NT2/D1 (cell line): ENCODE data around the gene TLK1.

Experiments used
- DNase-seq: peaks from one replicate; pipeline ENCODE4 v3.0.0-alpha.2; 2011; ENCODE audit warnings: low read depth, low spot score
- H3K27me3 ChIP-seq: 2 replicates; pipeline ENCODE4 v1.6.0; 2011; ENCODE audit warnings: mild to moderate bottlenecking; ENCODE audit not compliant: insufficient read length, insufficient read depth
- H3K36me3 ChIP-seq: 2 replicates; pipeline ENCODE4 v1.6.1; 2011; ENCODE audit warnings: mild to moderate bottlenecking, low read length, mixed read lengths; ENCODE audit not compliant: insufficient read depth, insufficient read length
- H3K4me1 ChIP-seq: 2 replicates; pipeline ENCODE4 v1.5.1; 2011; ENCODE audit not compliant: insufficient read depth, insufficient read length
- H3K4me3 ChIP-seq: 2 replicates; pipeline ENCODE4 v1.5.1; 2011; ENCODE audit warnings: low read depth; ENCODE audit not compliant: insufficient read length
- H3K9ac ChIP-seq: 2 replicates; pipeline ENCODE4 v1.6.0; 2011; ENCODE audit warnings: low read depth; ENCODE audit not compliant: insufficient read length
- H3K9me3 ChIP-seq: 2 replicates; pipeline ENCODE4 v1.5.1; 2011; ENCODE audit warnings: mild to moderate bottlenecking, low read length; ENCODE audit not compliant: insufficient read depth
- SUZ12 ChIP-seq: IDR thresholded peaks from 2 replicates; pipeline ENCODE4 v1.6.1; 2011; ENCODE audit not compliant: insufficient read length, insufficient read depth; ENCODE audit errors: extremely low read depth
- YY1 ChIP-seq: IDR thresholded peaks from 2 replicates; pipeline ENCODE4 v1.6.1; 2011; ENCODE audit not compliant: insufficient read length, insufficient read depth
- ZNF274 ChIP-seq: IDR thresholded peaks from 2 replicates; pipeline ENCODE4 v1.6.1; 2011; ENCODE audit warnings: mild to moderate bottlenecking, low read depth, low read length

The TLK1 gene

DNA sequence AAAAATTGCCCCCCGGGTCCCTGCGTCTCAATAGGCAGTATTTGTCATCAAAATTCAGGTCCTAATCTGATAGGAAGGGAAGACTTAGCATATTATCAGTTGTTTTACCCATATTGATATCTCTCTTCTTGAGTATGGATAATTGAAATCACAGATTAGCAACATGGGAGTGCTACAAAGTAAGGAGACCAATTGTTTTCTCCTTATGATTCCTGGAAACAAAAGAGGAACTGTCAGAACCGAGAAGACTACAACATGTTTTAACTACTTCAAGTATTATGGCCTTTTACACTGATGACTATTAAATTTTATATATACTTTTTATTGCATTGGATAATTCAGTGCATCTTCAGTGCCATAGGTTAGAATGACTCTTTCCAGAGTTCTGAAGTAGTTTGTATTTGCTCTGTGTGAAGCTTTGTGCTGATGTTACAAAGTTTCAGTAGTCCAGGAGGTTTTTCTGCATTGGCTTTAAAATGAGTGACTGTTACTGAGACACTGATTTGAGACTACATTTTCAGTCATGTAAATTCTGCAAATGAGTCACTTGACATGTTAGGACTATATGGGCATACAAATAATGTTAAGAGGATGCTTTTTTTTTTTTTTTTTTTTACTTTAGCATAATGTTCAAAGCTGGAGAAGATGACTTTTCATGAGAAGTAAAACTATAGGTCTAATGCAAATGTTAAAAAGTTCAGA, 19.7 kb upstream of the TLK1 start:
- no peak for TF ChIP-seq ZNF274
- TF ChIP-seq YY1: no peak
- TF ChIP-seq SUZ12: no peak
- H3K4me1 ChIP-seq: no peaks in the 10 kb centered on the region
- no peaks in the 10 kb centered on the region for H3K36me3 ChIP-seq
- no peak for DNase-seq
- no peaks in the 10 kb centered on the region for H3K27me3 ChIP-seq
- no peak overlapping the region for H3K9ac ChIP-seq
- H3K9me3 ChIP-seq: no peaks in the 10 kb centered on the region
- no peak overlapping the region for H3K4me3 ChIP-seq

GRCh38 chr2:171178993-171179392, 18.3 kb upstream of the TLK1 start:
- DNase-seq: no peak
- TF ChIP-seq SUZ12: no peak
- TF ChIP-seq YY1: no peak
- no peak for TF ChIP-seq ZNF274
- Histone ChIP-seq H3K4me3 (no peak overlapping the region), H3K36me3 (no peaks in the 10 kb centered on the region), H3K4me1 (no peaks in the 10 kb centered on the region), H3K9me3 (no peaks in the 10 kb centered on the region), H3K9ac (no peak overlapping the region), H3K27me3 (no peaks in the 10 kb centered on the region)

- Histone ChIP-seq H3K4me1 (no peaks in the 10 kb centered on the region), H3K36me3 (no peaks in the 10 kb centered on the region), H3K9ac (no peak overlapping the region), H3K9me3 (no peaks in the 10 kb centered on the region), H3K27me3 (no peaks in the 10 kb centered on the region), H3K4me3 (no peak overlapping the region)
- no peak for DNase-seq
- no peak for TF ChIP-seq ZNF274
- no peak for TF ChIP-seq SUZ12
- no peak for TF ChIP-seq YY1
Observed at GRCh38 chr2:171176516-171176915, 15.8 kb upstream of the TLK1 start.

- Histone ChIP-seq H3K36me3 (no peaks in the 10 kb centered on the region), H3K9ac (no peak overlapping the region), H3K9me3 (no peaks in the 10 kb centered on the region), H3K27me3 (no peaks in the 10 kb centered on the region), H3K4me1 (no peaks in the 10 kb centered on the region), H3K4me3 (no peak overlapping the region)
- no peak for DNase-seq
- no peak for TF ChIP-seq YY1
- TF ChIP-seq SUZ12: no peak
- no peak for TF ChIP-seq ZNF274
Observed at GRCh38 chr2:171174075-171174474, 13.4 kb upstream of the TLK1 start.

DNA sequence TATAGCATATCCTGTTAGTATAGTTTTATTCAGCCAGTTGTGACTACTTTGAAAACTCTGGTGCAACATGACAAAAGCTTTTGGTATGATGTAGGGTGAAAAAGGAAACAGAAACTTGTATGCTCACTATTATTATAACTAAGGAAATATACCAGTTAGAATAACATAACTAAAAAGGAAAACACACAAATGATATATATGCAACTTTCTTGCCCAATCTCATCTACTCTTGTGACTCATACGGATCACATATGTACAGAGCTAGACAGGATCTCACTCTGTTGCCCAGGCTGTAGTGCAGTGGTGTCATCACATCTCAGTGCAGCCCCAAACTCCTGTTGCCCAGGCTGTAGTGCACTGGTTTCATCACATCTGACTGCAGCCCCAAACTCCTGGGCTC, 12.4 kb upstream of the TLK1 start:
- H3K4me1 ChIP-seq: no peaks in the 10 kb centered on the region
- TF ChIP-seq YY1 (no peak), ZNF274 (no peak), SUZ12 (no peak)
- no peaks in the 10 kb centered on the region for H3K9me3 ChIP-seq
- H3K36me3 ChIP-seq: no peaks in the 10 kb centered on the region
- no peaks in the 10 kb centered on the region for H3K27me3 ChIP-seq
- no peak overlapping the region for H3K9ac ChIP-seq
- H3K4me3 ChIP-seq: no peak overlapping the region
- no peak for DNase-seq

- Histone ChIP-seq H3K9me3 (no peaks in the 10 kb centered on the region), H3K4me1 (no peaks in the 10 kb centered on the region), H3K27me3 (no peaks in the 10 kb centered on the region), H3K36me3 (no peaks in the 10 kb centered on the region), H3K4me3 (no peak overlapping the region), H3K9ac (no peak overlapping the region)
- DNase-seq: no peak
- no peak for TF ChIP-seq ZNF274
Observed at GRCh38 chr2:171171808-171172207, 11.1 kb upstream of the TLK1 start.

GRCh38 chr2:171169839-171170238, 9.1 kb upstream of the TLK1 start:
- H3K9ac ChIP-seq: no peak overlapping the region
- DNase-seq: no peak
- H3K4me1 ChIP-seq: no peaks in the 10 kb centered on the region
- TF ChIP-seq YY1 (no peak), SUZ12 (no peak), ZNF274 (no peak)
- H3K4me3 ChIP-seq: no peak overlapping the region
- H3K36me3 ChIP-seq: no peaks in the 10 kb centered on the region
- no peaks in the 10 kb centered on the region for H3K9me3 ChIP-seq
- H3K27me3 ChIP-seq: no peaks in the 10 kb centered on the region
